HG02642 (cell line): Measurements from ENCODE around the gene XPNPEP1.

ENCODE experiments used
- ATAC-seq: cut with Tn5 transposase; IDR thresholded peaks from one replicate; pipeline ENCODE4 v1.9.1; 2021; ENCODE audit warnings: mild to moderate bottlenecking; ENCODE audit not compliant: unreplicated experiment, poor library complexity

Gene XPNPEP1

GRCh38 chr10:109895848-109896247, 27.5 kb downstream of the XPNPEP1 start:
- no peak for ATAC-seq

- no peak for ATAC-seq
Measured at GRCh38 chr10:109895095-109895818, 28.1 kb downstream of the XPNPEP1 start.

- no peak for ATAC-seq
Measured at GRCh38 chr10:109894516-109894915, 28.8 kb downstream of the XPNPEP1 start.

- no peak for ATAC-seq
Measured at GRCh38 chr10:109893386-109893785, 29.9 kb downstream of the XPNPEP1 start.

- no peak for ATAC-seq
Measured at GRCh38 chr10:109892931-109893330, 30.4 kb downstream of the XPNPEP1 start.

GRCh38 chr10:109892117-109892516, 31.2 kb downstream of the XPNPEP1 start:
- no peak for ATAC-seq

GRCh38 chr10:109891105-109891504, 32.2 kb downstream of the XPNPEP1 start:
- no peak for ATAC-seq

- no peak for ATAC-seq
Measured at GRCh38 chr10:109889867-109890266, 33.4 kb downstream of the XPNPEP1 start.

- ATAC-seq: no peak
Measured at GRCh38 chr10:109887776-109888175, 35.5 kb downstream of the XPNPEP1 start.

- no peak for ATAC-seq
Measured at GRCh38 chr10:109887243-109887642, 36.1 kb downstream of the XPNPEP1 start.

- no peak for ATAC-seq
Measured at GRCh38 chr10:109886781-109887140, 36.5 kb downstream of the XPNPEP1 start.

GRCh38 chr10:109886037-109886780, 37.1 kb downstream of the XPNPEP1 start:
- no peak for ATAC-seq

GRCh38 chr10:109883859-109884771, 39.2 kb downstream of the XPNPEP1 start:
- ATAC-seq: peak; percentile 67

GRCh38 chr10:109882251-109883057, 40.9 kb downstream of the XPNPEP1 start:
- no peak for ATAC-seq

- ATAC-seq: no peak
Measured at GRCh38 chr10:109881769-109882057, 41.6 kb downstream of the XPNPEP1 start.

GRCh38 chr10:109880886-109881768, 42.2 kb downstream of the XPNPEP1 start:
- ATAC-seq: peak; percentile 68

GRCh38 chr10:109877546-109877945, 45.8 kb downstream of the XPNPEP1 start:
- no peak for ATAC-seq

- ATAC-seq: no peak
Measured at GRCh38 chr10:109875828-109876821, 47.2 kb downstream of the XPNPEP1 start.
